ENCODE results near the gene TMEM74B. TPM values are rescaled to one million over a fixed set of nuclear protein-coding genes. Genes with fewer than 3 reads are reported as not detected.
"Not testable (repeated sequence)": the region's sequence is repeated elsewhere in the genome, so short reads cannot be mapped to it uniquely, and the experiment has no call there.

TMEM74B gene
- 0.53 TPM for total RNA-seq
- 0.42 TPM for polyA plus RNA-seq

DNA sequence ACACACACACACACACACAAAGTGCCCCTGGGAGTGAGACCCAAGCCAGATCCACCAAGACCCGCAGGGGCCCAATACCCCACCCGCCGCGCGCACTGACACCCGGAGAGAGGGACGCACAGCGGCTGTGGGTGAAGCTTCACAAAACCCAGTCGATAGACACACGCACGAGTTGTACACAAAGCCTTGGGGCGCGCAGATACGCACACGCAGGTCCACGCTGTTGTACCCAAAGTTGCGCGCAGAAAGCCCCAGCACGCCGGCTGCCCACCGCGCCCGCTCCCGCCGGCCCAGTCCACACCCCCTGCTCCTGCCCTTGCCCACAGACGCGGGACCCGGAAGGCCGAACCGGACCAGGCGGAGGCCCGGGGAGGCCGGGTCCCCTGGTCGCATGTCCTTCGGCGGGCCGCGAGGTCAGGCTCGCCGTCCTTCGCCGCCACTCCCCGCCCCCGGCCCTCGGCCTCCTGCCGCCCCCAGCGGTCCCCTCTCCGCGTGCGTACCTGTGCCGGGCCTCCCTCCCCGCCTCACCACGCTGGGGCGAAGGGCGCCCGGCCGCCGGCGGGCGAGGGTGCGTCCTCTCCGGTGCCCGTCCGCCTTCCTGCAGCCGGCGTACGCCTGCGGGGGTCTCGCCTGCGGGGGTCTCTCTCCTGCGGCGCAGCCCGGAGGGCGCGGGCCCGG is at the start of gene TMEM74B:
TMEM74B (minus strand) TSS at position 344 of the 678 bp plus-strand sequence. CDS start 1,180 bp downstream, outside the sequence.
- no peak for DNase-seq (ENCODE audit: extremely low spot score)
- WGBS, result 2% methylated on average over 75 of the region's 76 CpGs
- Histone ChIP-seq H3K36me3 (ENCODE audit: insufficient read depth) (no peaks in the 10 kb centered on the region), H3K4me1 (ENCODE audit: insufficient read depth) (peaks cover 1% of the 10 kb centered on the region), H3K27ac (ENCODE audit: low read depth) (no peak within 1 kb of the TSS), H3K4me3 (ENCODE audit: low read depth, low read length) (peak within 1 kb of the TSS; percentile 46)

DNA sequence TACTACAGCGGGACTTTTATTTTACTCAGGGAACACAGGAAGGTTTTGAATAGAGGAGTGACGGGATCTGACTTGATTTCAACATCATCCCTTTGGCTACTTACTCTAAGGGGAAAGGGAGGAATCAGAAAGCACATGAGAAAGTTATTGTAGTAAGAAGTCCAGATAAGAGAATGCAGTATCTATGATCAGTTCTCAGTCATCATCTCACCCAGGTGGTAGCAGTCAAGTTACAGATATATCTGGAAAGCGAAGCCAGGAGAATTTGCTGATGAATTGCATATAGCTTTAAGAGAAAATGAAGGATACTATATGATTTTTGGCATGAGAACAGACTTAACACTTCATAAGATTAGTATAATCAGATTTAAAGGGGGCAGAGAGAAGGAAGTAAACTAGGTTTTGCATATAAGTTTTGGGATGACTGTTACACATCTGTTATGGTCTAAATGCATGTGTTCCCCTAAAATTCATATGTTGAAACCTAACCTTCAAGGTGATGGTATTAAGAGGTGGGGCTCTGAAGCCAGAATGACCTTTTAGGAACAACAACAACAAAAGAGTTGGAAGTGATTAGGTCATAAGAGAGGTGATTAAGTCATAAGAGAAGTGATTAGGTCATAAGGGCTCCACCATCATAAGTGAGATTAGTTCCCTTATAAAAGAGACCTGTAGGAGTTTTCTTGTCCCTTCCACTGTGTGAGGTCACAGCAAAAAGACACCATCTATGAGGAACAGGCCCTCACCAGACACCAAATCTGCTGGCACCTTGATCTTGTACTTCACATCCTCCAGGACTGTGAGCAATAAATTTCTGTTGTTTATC is 47.7 kb upstream of the TMEM74B start:
- WGBS, result 70% methylated on average over 3 of the region's 3 CpGs
- no peak overlapping the region for H3K27ac ChIP-seq (ENCODE audit: low read depth)
- H3K36me3 ChIP-seq (ENCODE audit: insufficient read depth), result no peaks in the 10 kb centered on the region
- no peak overlapping the region for H3K4me3 ChIP-seq (ENCODE audit: low read depth, low read length)
- no peaks in the 10 kb centered on the region for H3K4me1 ChIP-seq (ENCODE audit: insufficient read depth)
- DNase-seq (ENCODE audit: extremely low spot score), result no peak

DNA sequence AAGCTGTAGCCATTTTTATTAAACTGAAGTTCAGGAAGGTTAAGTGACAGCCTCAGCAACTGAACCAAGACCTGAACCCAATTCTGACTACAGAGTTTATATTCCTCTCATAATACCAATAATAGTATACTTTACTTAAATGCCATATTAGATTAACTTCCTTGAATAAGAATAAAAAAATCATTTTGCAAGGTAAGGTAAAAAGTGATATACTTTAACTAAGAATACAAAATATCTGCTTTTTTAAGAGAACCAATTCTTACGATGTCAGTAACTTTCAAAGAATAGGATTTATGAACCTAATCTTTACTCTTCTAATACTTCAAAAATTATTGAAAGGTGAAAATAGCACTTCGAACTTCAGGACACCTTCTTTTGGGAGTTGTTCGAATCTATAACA is 44.8 kb upstream of the TMEM74B start:
- 87% methylated on average over 3 of the region's 3 CpGs for WGBS
- Histone ChIP-seq H3K4me1 (ENCODE audit: insufficient read depth) (no peaks in the 10 kb centered on the region), H3K27ac (ENCODE audit: low read depth) (no peak overlapping the region), H3K36me3 (ENCODE audit: insufficient read depth) (no peaks in the 10 kb centered on the region), H3K4me3 (ENCODE audit: low read depth, low read length) (no peak overlapping the region)
- no peak for DNase-seq (ENCODE audit: extremely low spot score)

DNA sequence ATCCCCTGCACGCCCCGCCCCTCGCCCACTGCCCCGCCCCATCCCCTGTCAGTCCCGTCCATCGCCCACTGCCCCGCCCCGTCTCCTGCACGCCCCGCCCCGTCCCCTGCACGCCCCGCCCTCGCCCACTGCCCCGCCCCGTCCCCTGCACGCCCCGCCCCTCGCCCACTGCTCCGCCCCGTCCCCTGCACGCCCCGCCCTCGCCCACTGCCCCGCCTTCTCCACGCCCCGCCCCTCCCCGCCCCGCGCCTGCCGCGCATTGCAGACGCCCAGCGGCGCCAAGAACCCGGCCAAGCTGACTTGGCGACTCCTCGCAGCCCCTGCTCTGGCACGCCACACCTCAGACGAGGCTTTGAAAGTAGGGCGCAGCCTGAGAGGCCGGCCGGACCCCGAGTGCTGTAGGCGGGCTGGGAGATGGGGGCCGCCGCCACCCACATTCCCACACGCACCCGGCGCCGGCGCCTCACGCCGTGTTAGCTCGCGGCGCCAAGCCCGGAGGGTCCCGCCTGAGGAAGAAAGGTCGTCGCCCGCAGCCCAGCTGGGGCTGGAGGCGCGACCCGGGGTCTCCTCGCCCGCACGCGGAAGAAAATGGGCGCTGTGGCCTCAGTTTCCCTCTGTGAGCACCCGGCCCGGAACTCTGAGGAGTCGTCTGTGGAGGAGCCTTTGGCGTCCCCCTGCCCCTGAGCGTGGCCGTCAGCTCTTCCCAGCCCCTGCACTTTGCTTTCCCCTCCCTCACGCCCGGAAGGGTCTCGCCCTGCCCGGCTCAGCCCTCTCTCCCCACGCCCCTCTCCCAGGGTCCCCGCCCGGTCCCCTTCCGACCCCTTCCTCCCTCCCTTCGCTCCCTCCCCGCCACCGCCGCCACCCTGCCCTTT is 41.2 kb upstream of the TMEM74B start, which contains the start of gene RAD21L1:
RAD21L1 (plus strand) TSS at position 262 of the 872 bp plus-strand sequence. CDS start 2,410 bp downstream, outside the sequence.
- DNase-seq (ENCODE audit: extremely low spot score), result no peak
- no peak within 1 kb of the TSS for H3K27ac ChIP-seq (ENCODE audit: low read depth)
- WGBS, result 2% methylated on average over 88 of the region's 88 CpGs

DNA sequence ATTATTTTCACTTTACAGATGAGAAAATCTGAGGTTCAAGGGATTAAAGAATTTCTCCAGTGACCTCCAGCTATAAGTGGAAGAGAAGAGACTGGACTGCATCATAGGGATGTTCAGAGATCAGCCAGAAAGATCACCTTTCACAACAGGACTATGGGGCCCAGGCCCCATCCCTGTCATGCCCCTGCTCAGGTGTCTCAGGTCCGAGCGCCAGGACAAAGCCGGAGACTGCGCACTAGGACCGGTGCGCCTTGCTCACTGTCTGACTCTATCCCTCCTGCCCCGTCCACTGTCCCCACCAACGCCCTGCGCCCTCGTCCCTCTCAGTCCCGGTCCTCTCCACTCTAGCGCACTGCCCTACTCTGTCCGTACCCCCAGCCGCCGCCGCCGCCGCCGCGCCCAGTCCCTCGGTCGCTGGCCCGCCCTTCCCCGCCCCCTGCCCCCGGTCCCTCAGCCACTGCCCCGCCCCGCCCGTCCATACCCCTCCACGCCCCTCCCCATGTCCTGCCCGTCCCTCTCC is 40.5 kb upstream of the TMEM74B start:
- H3K4me3 ChIP-seq (ENCODE audit: low read depth, low read length), result peak overlapping the region; percentile 24
- no peaks in the 10 kb centered on the region for H3K36me3 ChIP-seq (ENCODE audit: insufficient read depth)
- DNase-seq (ENCODE audit: extremely low spot score), result no peak
- H3K27ac ChIP-seq (ENCODE audit: low read depth), result no peak overlapping the region
- H3K4me1 ChIP-seq (ENCODE audit: insufficient read depth), result no peaks in the 10 kb centered on the region
- 2% methylated on average over 30 of the region's 30 CpGs for WGBS

More for the DNA sequence above, 41.2 kb upstream of the TMEM74B start, which contains the start of gene RAD21L1:
- H3K4me1 ChIP-seq (ENCODE audit: insufficient read depth), result no peaks in the 10 kb centered on the region
- H3K4me3 ChIP-seq (ENCODE audit: low read depth, low read length), result peak within 1 kb of the TSS; percentile 72
- H3K36me3 ChIP-seq (ENCODE audit: insufficient read depth), result no peaks in the 10 kb centered on the region

DNA sequence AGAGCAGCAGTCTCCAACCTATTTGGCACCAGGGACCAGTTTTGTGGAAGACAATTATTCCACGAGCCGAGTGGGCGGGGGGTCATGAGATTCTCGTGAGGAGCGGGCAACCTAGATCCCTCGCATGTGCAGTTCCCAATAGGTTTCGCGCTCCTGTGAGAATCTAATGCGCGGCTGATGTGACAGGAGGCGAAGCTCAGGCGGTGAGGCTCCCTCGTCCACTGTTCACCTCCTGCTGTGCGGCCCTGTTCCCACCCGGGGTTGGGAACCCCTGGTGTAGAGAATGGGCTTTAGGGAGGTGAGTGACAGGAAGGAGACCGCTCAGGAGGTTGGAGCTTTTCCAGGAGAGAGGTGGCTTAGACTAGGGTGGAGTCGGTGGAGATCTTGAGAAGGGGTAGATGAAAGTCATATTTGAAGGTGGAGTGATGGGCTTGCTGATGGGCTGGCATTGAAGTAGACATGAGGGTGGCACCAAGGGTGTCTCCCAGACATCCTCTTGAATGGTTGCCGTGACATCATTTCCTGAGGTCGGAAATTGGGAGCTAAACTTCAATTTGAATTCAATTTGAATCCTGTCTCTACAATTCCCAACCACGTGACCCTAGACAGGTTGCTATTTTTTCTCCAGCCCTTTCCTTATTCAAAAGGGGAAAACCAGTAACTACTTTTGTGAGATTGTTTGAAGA is 39.6 kb upstream of the TMEM74B start:
- WGBS, result 86% methylated on average over 20 of the region's 20 CpGs
- no peak for DNase-seq (ENCODE audit: extremely low spot score)

DNA sequence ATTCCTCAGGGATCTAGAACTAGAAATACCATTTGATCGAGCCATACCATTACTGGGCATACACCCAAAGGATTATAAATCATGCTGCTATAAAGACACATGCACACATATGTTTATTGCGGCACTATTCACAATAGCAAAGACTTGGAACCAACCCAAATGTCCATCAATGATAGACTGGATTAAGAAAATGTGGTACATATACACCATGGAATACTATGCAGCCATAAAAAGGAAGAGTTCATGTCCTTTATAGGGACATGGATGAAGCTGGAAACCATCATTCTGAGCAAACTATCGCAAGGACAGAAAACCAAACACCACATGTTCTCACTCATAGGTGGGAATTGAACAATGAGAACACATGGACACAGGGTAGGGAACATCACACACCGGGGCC is 38.0 kb upstream of the TMEM74B start:
- H3K36me3 ChIP-seq (ENCODE audit: insufficient read depth); DNase-seq (ENCODE audit: extremely low spot score); H3K4me1 ChIP-seq (ENCODE audit: insufficient read depth); H3K27ac ChIP-seq (ENCODE audit: low read depth); H3K4me3 ChIP-seq (ENCODE audit: low read depth, low read length): not testable (repeated sequence)
- WGBS, result 81% methylated on average over 4 of the region's 4 CpGs

More for the DNA sequence above, 39.6 kb upstream of the TMEM74B start:
- no peaks in the 10 kb centered on the region for H3K36me3 ChIP-seq (ENCODE audit: insufficient read depth)
- H3K4me1 ChIP-seq (ENCODE audit: insufficient read depth), result no peaks in the 10 kb centered on the region
- no peak overlapping the region for H3K4me3 ChIP-seq (ENCODE audit: low read depth, low read length)
- no peak overlapping the region for H3K27ac ChIP-seq (ENCODE audit: low read depth)

DNA sequence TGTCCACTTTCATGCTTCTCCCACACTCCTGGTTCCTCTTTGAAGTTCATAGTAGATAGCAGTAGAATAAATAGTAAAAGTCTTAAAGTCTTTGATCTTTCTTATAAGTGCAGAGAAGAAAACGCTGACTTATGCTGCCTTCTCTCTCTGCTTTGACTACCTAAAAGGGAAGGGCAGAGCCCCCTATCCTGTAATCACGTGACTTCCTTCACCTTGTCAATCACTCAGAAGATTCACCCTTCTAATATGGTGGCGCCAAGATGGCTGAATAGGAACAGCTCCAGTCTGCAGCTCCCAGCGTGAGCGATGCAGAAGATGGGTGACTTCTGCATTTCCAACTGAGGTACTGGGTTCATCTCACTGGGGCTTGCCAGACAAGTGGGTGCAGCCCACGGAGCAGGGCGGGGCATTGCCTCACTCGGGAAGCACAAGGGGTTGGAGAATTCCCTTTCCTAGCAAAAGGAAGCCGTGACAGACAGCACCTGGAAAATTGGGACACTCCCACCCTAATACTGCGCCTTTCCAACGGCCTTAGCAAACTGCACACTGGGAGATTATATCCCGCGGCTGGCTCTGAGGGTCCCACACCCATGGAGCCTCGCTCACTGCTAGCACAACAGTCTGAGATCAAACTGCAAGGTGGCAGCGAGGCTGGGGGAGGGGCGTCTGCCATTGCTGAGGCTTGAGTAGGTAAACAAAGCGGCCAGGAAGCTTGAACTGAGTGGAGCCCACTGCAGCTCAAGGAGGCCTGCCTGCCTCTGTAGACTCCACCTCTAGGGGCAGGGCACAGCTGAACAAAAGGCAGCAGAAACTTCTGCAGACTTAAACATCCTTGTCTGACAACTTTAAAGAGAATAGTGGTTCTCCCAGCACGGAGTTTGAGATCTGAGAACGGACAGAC is 32.0 kb upstream of the TMEM74B start:
- not testable (repeated sequence) for H3K4me3 ChIP-seq (ENCODE audit: low read depth, low read length); H3K4me1 ChIP-seq (ENCODE audit: insufficient read depth); DNase-seq (ENCODE audit: extremely low spot score); H3K36me3 ChIP-seq (ENCODE audit: insufficient read depth); H3K27ac ChIP-seq (ENCODE audit: low read depth)
- 76% methylated on average over 19 of the region's 19 CpGs for WGBS

DNA sequence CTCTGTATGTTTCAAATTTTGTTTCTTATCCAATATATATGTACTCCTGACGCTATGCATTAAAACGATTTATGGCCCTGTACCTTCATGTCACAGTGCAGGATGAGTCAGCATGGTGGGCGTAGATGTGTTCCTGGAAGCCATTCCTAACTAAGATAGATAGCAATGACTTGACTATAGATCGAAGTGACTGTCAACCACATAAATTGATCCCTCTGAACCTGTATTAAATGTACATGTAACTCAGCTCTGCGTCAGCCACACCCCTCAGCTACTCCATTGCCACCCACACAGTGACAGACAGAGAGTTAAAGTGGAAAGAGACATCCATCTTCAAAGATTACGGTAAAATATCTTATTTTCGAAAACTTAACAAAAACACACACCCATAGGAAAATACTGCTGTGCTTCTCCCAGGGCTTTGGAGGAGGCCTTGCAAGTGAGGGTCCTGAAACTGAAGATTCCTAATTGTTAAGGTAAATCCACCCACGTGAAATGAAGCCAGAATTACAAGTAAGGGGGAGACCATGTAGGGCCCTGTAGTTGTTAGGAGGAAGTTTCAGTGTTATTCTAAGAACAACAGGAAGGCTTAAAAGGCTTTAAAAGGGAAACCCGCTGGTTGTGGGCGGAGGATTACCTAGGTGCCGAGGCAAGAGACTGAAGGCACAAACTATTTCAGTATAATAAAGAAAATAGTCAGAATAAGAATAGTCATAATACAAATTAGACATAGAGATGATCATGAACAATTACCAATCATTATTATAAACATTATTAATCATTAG is 30.8 kb upstream of the TMEM74B start:
- no peak overlapping the region for H3K27ac ChIP-seq (ENCODE audit: low read depth)
- H3K4me3 ChIP-seq (ENCODE audit: low read depth, low read length), result no peak overlapping the region
- WGBS, result 64% methylated on average over 11 of the region's 11 CpGs
- no peak for DNase-seq (ENCODE audit: extremely low spot score)
- no peaks in the 10 kb centered on the region for H3K36me3 ChIP-seq (ENCODE audit: insufficient read depth)
- no peaks in the 10 kb centered on the region for H3K4me1 ChIP-seq (ENCODE audit: insufficient read depth)

DNA sequence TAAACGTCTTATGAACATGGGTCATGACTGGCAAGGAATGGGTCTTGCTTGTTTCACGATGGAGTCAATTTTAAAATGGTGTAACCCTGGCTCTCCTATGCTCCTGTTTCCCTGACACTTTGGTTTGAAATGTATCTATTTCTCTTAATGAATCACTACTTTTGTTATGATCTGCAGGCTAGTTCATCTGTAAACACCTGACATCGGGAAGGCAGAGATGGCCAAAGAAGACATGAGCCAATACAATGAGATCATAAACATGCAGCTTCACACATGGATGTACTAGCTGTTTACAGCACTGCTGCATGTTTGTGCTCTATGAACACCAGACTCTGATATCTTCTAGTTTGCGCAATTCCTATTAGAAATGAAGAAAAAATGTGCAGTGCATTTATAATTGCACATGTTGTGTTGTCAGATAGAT is 30.1 kb upstream of the TMEM74B start:
- Histone ChIP-seq H3K4me3 (ENCODE audit: low read depth, low read length) (no peak overlapping the region), H3K36me3 (ENCODE audit: insufficient read depth) (no peaks in the 10 kb centered on the region), H3K27ac (ENCODE audit: low read depth) (no peak overlapping the region), H3K4me1 (ENCODE audit: insufficient read depth) (no peaks in the 10 kb centered on the region)
- no peak for DNase-seq (ENCODE audit: extremely low spot score)
- WGBS, result 66% methylated on average over 4 of the region's 4 CpGs

DNA sequence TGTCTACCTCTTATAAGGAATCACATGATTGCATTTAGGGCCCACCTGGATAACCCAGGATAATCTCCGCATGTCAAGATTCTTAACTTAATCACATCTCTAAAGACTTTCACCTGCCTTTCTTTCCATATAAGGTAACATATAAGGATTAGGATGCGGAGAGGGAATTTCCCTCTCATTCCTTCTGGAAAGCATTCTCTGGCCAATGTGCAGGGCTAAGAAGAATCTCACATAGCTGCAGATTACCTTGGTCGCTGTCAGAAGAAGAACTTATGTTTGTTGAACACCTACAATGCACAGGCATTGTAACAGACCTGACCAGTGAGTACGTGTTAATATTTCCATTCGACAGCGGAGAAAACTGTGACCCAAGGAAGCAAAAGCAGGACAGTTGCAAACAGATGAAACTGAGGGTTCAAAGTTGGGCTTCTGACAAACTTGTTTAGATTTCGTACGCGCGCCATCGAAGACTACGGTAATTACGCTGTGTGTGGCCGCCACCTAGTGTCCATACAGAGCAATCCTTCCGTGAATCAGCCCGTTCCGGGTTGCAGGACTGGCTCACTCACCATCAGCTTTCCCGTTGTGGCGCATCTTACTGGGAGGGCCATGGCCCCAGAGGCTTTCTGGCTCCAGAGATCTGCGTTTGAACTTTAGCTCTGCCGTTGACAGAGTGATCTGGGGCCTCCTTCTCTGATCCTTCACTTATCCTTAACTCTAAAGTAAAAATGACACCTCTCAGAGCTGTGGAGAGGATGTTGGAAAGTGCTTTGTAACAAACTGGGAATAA is 28.0 kb upstream of the TMEM74B start:
- Histone ChIP-seq H3K4me3 (ENCODE audit: low read depth, low read length) (no peak overlapping the region), H3K27ac (ENCODE audit: low read depth) (no peak overlapping the region), H3K4me1 (ENCODE audit: insufficient read depth) (no peaks in the 10 kb centered on the region), H3K36me3 (ENCODE audit: insufficient read depth) (no peaks in the 10 kb centered on the region)
- DNase-seq (ENCODE audit: extremely low spot score), result peak; percentile 26
- 12% methylated on average over 21 of the region's 21 CpGs for WGBS
